Thyroid gland (tissue), 4 donors: ENCODE results near the gene ZFHX3.

Experiments
- CTCF ChIP-seq, 6 experiments: fragments of 200-600 bp in 3 of 6; fragments of 450-650 bp in 3 of 6; sonication (generic) in 3 of 6; IDR thresholded peaks; one replicate each; pipeline ENCODE4 v1.5.1; 2016 to 2019; ENCODE audit warnings: antibody characterized with exemption in 6 of 6, mild to moderate bottlenecking in 2 of 6, inconsistent platforms in 1 of 6, moderate library complexity in 1 of 6
- POLR2A ChIP-seq, 2 donors: fragments of 450-650 bp; IDR thresholded peaks; one replicate each; pipeline ENCODE4 v1.6.1; 2017; ENCODE audit warnings: antibody characterized with exemption in 2 of 2, mild to moderate bottlenecking in 2 of 2, moderate library complexity in 1 of 2

GRCh38 chr16:72856797-72857196 lies 191.1 kb downstream of the ZFHX3 start:
- TF ChIP-seq CTCF (IDR thresholded peaks at IDR 0.05) (peak in 3 of 6 experiments; percentile 23 to 38 (median 27)), POLR2A (IDR thresholded peaks at IDR 0.05) (no peak)
